ENCODE measurements around the gene PALMD. TPM values are rescaled to one million over a fixed set of nuclear protein-coding genes. Genes with fewer than 3 reads are reported as not detected.

The PALMD gene
- total RNA-seq, 4 donors from 2014 or later: 60.7 to 254 (median 79.1) TPM

GRCh38 chr1:99648107-99648506, 2.2 kb downstream of the PALMD start:
- Histone ChIP-seq H3K27me3 (no peaks in the 10 kb centered on the region), H3K4me1 (peaks cover 59 to 64% of the 10 kb centered on the region in 2 donors), H3K4me3 (peak overlapping the region; percentile 63 to 76 (median 70)), H3K36me3 (no peaks in the 10 kb centered on the region), H3K27ac (peak overlapping the region; percentile 88 to 97 (median 90)), H3K9me3 (no peaks in the 10 kb centered on the region)
- peak; percentile 69 to 74 for ATAC-seq
- intact Hi-C loops (cut with DNase I; ENCODE audit: low total_unique reads): loop anchor here (5.0 kb wide), 2 partner anchors 166 to 389 kb away; a partner anchor contains a TSS
- TF ChIP-seq POLR2A (IDR thresholded peaks at IDR 0.05) (peak; percentile 28 to 38), CTCF (IDR thresholded peaks at IDR 0.05 in 4 of 5, conservative IDR thresholded peaks at IDR 0.05 in 1 of 5) (peak in 4 of 5 experiments; percentile 25 to 45 (median 30))
- in situ Hi-C loops (cut with MboI; ENCODE audit: low sequenced_read_pairs in 4 of 4): no loop called here
- peak; percentile 64 to 76 for DNase-seq

DNA sequence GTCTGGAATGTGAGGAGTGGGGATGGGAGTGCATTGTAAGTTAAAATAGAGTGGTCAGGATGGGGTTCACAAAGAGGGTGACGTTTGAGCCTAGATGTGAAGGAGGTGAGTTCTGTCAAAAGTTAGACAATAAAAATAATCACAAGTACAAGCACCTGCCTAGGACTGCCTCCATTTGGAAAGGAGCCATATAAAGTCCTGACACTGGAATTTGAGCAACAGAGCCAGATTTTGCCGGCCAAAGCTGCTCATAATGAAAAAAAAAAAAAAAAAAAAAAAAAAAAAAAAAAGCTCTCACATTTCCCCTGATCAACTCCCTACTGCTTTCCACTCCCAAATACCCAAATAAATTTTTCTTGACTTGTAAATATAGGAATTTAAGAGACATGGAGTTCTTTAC, 4.1 kb downstream of the PALMD start:
- Histone ChIP-seq H3K9me3 (no peaks in the 10 kb centered on the region), H3K27ac (peak overlapping the region; percentile 88 to 97 (median 90)), H3K36me3 (no peaks in the 10 kb centered on the region), H3K4me3 (peak overlapping the region; percentile 35 to 73 (median 66)), H3K27me3 (no peaks in the 10 kb centered on the region), H3K4me1 (peaks cover 66 to 72% of the 10 kb centered on the region in 2 donors)
- in situ Hi-C loops (cut with MboI; ENCODE audit: low sequenced_read_pairs in 4 of 4) (no loop called here), intact Hi-C loops (cut with DNase I; ENCODE audit: low total_unique reads) (no loop called here)
- no peak for TF ChIP-seq CTCF (IDR thresholded peaks at IDR 0.05 in 4 of 5, conservative IDR thresholded peaks at IDR 0.05 in 1 of 5)
- TF ChIP-seq POLR2A (IDR thresholded peaks at IDR 0.05): no peak
- ATAC-seq: no peak
- DNase-seq: no peak

- DNase-seq (no peak), ATAC-seq (no peak)
- Histone ChIP-seq H3K4me1 (peaks cover 72 to 74% of the 10 kb centered on the region in 2 donors), H3K36me3 (no peaks in the 10 kb centered on the region), H3K9me3 (no peaks in the 10 kb centered on the region), H3K27ac (peak overlapping the region; percentile 88 to 97 (median 90)), H3K4me3 (peak overlapping the region; percentile 35 to 73 (median 66)), H3K27me3 (no peaks in the 10 kb centered on the region)
- in situ Hi-C loops (cut with MboI; ENCODE audit: low sequenced_read_pairs in 4 of 4): no loop called here
- intact Hi-C loops (cut with DNase I; ENCODE audit: low total_unique reads): no loop called here
- TF ChIP-seq CTCF (IDR thresholded peaks at IDR 0.05 in 4 of 5, conservative IDR thresholded peaks at IDR 0.05 in 1 of 5): peak in 1 of 5 experiments; percentile 6
- TF ChIP-seq POLR2A (IDR thresholded peaks at IDR 0.05): no peak
Observed at GRCh38 chr1:99650773-99651437, 5.0 kb downstream of the PALMD start.

- ATAC-seq (no peak), DNase-seq (no peak)
- H3K4me1 ChIP-seq: peaks cover 85 to 93% of the 10 kb centered on the region in 2 donors
- in situ Hi-C loops (cut with MboI; ENCODE audit: low sequenced_read_pairs in 4 of 4): no loop called here
- intact Hi-C loops (cut with DNase I; ENCODE audit: low total_unique reads): no loop called here
- H3K9me3 ChIP-seq: no peaks in the 10 kb centered on the region
- H3K27ac ChIP-seq: peak overlapping the region; percentile 88 to 97 (median 90)
- H3K36me3 ChIP-seq: no peaks in the 10 kb centered on the region
- TF ChIP-seq CTCF (IDR thresholded peaks at IDR 0.05 in 4 of 5, conservative IDR thresholded peaks at IDR 0.05 in 1 of 5) (no peak), POLR2A (IDR thresholded peaks at IDR 0.05) (peak in 1 of 2 donors; percentile 12)
- H3K27me3 ChIP-seq: no peaks in the 10 kb centered on the region
- peak overlapping the region in 3 of 4 donors; percentile 2 to 14 (median 8) for H3K4me3 ChIP-seq
Observed at GRCh38 chr1:99652881-99653281, 7.0 kb downstream of the PALMD start.
